ENCODE data around the gene PPP1CA.

The PPP1CA gene

DNA sequence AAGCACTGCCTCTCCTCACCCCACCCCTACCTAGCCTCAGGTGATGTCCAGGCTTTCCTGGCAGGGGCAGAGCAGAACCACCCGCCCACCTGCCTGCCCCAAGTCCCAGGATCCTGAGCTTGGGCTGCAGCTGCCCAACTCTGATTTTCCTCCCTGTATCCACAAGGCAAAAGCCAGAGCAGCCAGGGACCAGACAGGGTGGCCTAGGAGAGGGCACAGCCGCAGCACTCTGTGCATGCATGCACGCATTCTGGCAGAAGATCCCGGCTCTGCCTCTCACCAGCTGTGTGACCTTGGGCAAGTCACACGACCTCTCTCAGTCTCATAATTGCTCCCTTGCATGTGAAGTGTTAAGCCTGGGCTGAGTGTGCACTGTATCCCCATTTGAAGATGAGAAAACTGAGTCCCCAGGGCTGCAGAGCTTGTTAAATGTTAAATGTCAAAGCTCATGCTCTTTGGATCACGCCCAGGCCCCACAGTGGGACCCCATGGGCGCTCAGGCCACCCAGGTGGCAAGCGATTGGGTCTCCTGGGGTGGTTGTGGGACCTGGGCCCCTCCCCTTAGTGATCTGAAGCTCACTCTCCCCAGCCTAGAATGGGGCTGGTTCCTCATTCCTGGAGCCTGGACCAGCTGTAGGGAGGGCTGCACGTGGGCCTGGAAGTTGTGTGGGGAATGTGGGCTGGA, 11.0 kb upstream of the PPP1CA start:
- no peak overlapping the region for H3K4me3 ChIP-seq (ENCODE audit: low read length)
- no peak for DNase-seq (ENCODE audit: low read depth)
- TF ChIP-seq, protein P1, sequence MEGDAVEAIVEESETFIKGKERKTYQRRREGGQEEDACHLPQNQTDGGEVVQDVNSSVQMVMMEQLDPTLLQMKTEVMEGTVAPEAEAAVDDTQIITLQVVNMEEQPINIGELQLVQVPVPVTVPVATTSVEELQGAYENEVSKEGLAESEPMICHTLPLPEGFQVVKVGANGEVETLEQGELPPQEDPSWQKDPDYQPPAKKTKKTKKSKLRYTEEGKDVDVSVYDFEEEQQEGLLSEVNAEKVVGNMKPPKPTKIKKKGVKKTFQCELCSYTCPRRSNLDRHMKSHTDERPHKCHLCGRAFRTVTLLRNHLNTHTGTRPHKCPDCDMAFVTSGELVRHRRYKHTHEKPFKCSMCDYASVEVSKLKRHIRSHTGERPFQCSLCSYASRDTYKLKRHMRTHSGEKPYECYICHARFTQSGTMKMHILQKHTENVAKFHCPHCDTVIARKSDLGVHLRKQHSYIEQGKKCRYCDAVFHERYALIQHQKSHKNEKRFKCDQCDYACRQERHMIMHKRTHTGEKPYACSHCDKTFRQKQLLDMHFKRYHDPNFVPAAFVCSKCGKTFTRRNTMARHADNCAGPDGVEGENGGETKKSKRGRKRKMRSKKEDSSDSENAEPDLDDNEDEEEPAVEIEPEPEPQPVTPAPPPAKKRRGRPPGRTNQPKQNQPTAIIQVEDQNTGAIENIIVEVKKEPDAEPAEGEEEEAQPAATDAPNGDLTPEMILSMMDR (conservative IDR thresholded peaks at IDR 0.05; ENCODE audit: low read depth, low read length): no peak

DNA sequence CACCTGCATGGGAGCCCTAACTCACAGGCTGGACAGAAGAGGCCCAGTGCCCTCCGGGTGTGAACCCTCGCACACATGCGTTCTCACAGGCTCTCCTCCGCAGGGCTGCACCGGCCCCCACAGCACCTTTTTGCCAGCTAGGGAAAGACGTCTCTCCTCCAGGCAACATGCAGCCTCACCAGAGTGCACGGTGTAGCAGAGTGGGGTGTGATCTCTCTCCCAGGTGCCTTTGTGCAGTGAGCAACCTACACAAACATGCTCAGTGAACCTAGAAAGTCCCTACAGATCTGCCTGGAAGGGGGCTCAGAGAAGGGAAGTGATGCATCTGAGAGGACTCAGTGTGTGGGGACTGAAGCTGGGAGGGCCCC, 10.1 kb upstream of the PPP1CA start:
- no peak overlapping the region for H3K4me3 ChIP-seq (ENCODE audit: low read length)
- TF ChIP-seq, protein P1 (conservative IDR thresholded peaks at IDR 0.05; ENCODE audit: low read depth, low read length): no peak
- no peak for DNase-seq (ENCODE audit: low read depth)

DNA sequence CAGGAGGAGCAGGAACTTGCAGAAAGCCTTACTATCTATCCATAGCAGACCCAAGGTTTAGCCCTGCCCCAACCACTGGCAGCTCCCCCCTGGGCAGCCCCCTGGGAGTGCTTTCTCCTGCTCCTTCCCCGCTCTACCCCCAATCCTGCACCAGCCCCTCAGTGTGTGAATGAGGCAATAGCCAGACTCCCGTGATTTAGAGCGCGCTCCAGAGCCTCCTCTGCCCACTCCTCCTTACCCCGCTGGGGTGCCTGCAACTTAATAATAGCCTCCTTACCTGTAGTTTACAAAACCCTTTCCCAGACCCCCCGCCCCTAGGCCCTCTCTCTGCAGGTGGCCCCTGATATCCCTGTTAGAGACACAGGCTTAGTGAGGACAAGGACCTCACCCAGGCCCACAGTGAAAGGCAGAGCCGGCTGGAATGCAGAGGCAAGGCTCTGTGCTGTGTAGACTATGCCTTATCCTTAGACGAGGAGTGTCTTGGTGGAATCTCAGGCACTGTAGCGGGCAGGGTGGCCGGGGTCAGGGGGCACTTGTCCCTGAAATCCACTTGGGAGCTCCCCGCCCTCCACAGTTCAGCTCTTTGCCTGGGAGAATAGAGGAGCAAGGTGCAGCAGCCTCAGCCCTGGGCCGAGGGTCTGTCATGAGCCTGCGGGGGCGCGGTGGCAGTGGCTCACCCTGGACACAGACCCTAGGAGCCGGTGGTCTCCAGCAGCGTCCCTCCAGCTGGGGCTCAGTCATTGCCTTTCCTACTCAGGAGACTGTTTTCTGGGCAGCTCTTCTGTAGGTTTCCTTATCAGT, 9.5 kb upstream of the PPP1CA start:
- DNase-seq (ENCODE audit: low read depth): no peak
- H3K4me3 ChIP-seq (ENCODE audit: low read length): no peak overlapping the region
- TF ChIP-seq, protein P1 (conservative IDR thresholded peaks at IDR 0.05; ENCODE audit: low read depth, low read length): no peak

DNA sequence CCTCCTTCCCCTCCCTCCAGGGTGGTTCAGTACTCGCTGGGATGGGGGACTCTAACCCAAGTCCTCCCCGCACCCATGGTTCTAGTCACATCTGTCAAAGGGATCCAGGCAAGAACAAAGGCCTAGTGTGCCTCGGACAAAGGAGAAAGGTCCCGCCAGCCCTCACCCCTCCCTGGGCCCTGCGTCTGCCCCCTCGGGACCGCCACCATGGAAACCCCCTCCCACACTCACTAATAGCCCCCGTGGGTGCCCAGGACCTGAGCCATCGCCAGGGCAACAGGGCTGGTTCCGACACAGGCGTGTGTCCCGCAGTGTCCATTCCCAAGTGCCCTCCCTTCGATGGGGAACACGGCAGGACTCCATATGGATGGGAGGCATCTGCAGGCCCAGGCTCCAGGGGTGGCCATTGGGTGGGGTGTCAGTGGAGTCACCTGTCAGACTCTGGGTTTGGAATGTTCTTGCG, 8.7 kb upstream of the PPP1CA start:
- no peak for DNase-seq (ENCODE audit: low read depth)
- TF ChIP-seq, protein P1 (conservative IDR thresholded peaks at IDR 0.05; ENCODE audit: low read depth, low read length): no peak
- no peak overlapping the region for H3K4me3 ChIP-seq (ENCODE audit: low read length)

DNA sequence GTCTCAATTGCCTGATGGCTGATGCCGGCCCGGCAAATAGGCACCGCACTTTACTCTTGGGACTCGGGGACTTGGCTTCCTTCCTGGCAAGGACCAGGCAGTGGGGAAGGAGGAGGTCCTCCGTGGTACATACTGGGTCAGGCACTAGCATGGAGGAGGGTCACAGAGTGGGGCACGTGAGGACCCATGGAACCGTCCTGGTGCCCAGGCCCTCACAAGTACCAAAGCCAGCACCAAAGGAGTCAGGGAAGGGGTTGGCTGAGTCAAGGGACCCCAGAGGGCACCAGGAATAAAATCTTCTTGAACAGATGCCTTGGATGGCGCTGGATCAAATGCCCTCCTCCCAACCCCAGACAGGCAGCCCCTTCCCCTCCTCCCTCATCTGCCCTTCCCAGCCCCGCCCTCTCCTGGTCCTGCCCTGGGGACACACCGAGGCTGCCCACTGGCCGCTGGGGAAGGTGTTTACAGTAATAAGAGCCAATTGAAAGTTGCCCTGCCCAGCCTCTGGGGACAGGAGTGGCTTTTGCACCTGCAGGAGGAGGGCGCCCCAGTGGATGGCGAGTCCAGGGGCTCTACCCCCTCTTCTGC, 8.2 kb upstream of the PPP1CA start:
- TF ChIP-seq, protein P1 (conservative IDR thresholded peaks at IDR 0.05; ENCODE audit: low read depth, low read length): no peak
- H3K4me3 ChIP-seq (ENCODE audit: low read length): no peak overlapping the region
- no peak for DNase-seq (ENCODE audit: low read depth)

DNA sequence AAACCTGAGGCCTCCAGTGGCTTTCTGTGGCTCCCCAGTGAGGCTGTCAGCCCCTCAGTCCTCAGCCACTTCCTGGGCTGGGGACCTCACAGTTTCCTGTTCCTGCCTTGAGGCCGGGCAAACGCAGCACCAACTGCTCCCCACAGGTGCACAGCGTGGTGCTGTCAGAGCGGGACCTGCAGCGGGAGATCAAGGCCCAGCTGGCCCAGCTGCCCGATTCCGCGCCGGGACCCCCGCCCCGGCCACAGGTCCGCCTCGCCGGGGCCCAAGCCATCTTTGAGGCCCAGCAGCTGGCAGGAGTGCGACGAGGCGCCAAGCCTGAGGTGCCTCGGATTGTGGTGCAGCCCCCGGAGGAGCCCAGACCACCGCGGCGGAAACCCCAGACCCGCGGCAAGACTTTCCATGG, 7.6 kb upstream of the PPP1CA start:
- H3K4me3 ChIP-seq (ENCODE audit: low read length): no peak overlapping the region
- DNase-seq (ENCODE audit: low read depth): no peak
- TF ChIP-seq, protein P1 (conservative IDR thresholded peaks at IDR 0.05; ENCODE audit: low read depth, low read length): no peak
